GM21423 (cell line): ENCODE results near the gene NCAM1.

ENCODE experiments used
- ATAC-seq: cut with Tn5 transposase; IDR thresholded peaks from one replicate; pipeline ENCODE4 v1.9.1; 2021; ENCODE audit warnings: mild to moderate bottlenecking, moderate library complexity; ENCODE audit not compliant: unreplicated experiment

Gene NCAM1

GRCh38 chr11:113247221-113247620, 286.0 kb downstream of the NCAM1 start:
- no peak for ATAC-seq

GRCh38 chr11:113247966-113248365, 286.7 kb downstream of the NCAM1 start:
- ATAC-seq, result no peak

- no peak for ATAC-seq
Observed at GRCh38 chr11:113248702-113249490, 287.7 kb downstream of the NCAM1 start.

- no peak for ATAC-seq
Observed at GRCh38 chr11:113249491-113249763, 288.2 kb downstream of the NCAM1 start.

GRCh38 chr11:113249786-113250185, 288.6 kb downstream of the NCAM1 start:
- no peak for ATAC-seq

- ATAC-seq, result no peak
Observed at GRCh38 chr11:113251281-113251680, 290.1 kb downstream of the NCAM1 start.

- ATAC-seq, result no peak
Observed at GRCh38 chr11:113253406-113253805, 292.2 kb downstream of the NCAM1 start.

- no peak for ATAC-seq
Observed at GRCh38 chr11:113255096-113255495, 293.9 kb downstream of the NCAM1 start.

- ATAC-seq, result no peak
Observed at GRCh38 chr11:113255741-113256140, 294.5 kb downstream of the NCAM1 start.

GRCh38 chr11:113256431-113257202, 295.4 kb downstream of the NCAM1 start:
- no peak for ATAC-seq

- no peak for ATAC-seq
Observed at GRCh38 chr11:113260096-113260425, 298.8 kb downstream of the NCAM1 start.

- no peak for ATAC-seq
Observed at GRCh38 chr11:113260541-113260940, 299.3 kb downstream of the NCAM1 start.

- ATAC-seq, result no peak
Observed at GRCh38 chr11:113261709-113262475, 300.7 kb downstream of the NCAM1 start.

GRCh38 chr11:113262594-113262993, 301.4 kb downstream of the NCAM1 start:
- ATAC-seq, result no peak

- no peak for ATAC-seq
Observed at GRCh38 chr11:113263458-113264259, 302.4 kb downstream of the NCAM1 start.

GRCh38 chr11:113265362-113265761, 304.1 kb downstream of the NCAM1 start:
- no peak for ATAC-seq

GRCh38 chr11:113267493-113267892, 306.3 kb downstream of the NCAM1 start:
- ATAC-seq, result no peak

GRCh38 chr11:113269096-113269495, 307.9 kb downstream of the NCAM1 start:
- no peak for ATAC-seq

- no peak for ATAC-seq
Observed at GRCh38 chr11:113269636-113270035, 308.4 kb downstream of the NCAM1 start.

GRCh38 chr11:113270080-113270479, 308.9 kb downstream of the NCAM1 start:
- ATAC-seq, result no peak
